ENCODE data around the gene DDX50.

The DDX50 gene

GRCh38 chr10:68981074-68981473, 80.0 kb downstream of the DDX50 start:
- no peak for DNase-seq (ENCODE audit: low spot score)

- DNase-seq (ENCODE audit: low spot score), result no peak
Observed at GRCh38 chr10:68982389-68982788, 81.3 kb downstream of the DDX50 start.

- DNase-seq (ENCODE audit: low spot score), result no peak
Observed at GRCh38 chr10:68987611-68988010, 86.5 kb downstream of the DDX50 start.

- peak; percentile 90 for DNase-seq (ENCODE audit: low spot score)
Observed at GRCh38 chr10:68988530-68989316, 87.6 kb downstream of the DDX50 start, which contains the start of gene KIFBP. Gene KIFBP (plus strand): TSS chr10:68988803. CDS start chr10:68988833, 30 bp downstream.

- no peak for DNase-seq (ENCODE audit: low spot score)
Observed at GRCh38 chr10:68989317-68989990, 88.3 kb downstream of the DDX50 start.

GRCh38 chr10:68992636-68993440, 91.7 kb downstream of the DDX50 start:
- no peak for DNase-seq (ENCODE audit: low spot score)
